HG03442 (cell line): ENCODE results near the gene CABYR.
A peak's percentile ranks its signal among the peaks of the same experiment; 100 is the strongest.

Experiments used
- ATAC-seq: cut with Tn5 transposase; IDR thresholded peaks from one replicate; pipeline ENCODE4 v1.9.1; 2021; ENCODE audit warnings: mild to moderate bottlenecking, moderate library complexity; ENCODE audit not compliant: unreplicated experiment

CABYR gene, protein sequence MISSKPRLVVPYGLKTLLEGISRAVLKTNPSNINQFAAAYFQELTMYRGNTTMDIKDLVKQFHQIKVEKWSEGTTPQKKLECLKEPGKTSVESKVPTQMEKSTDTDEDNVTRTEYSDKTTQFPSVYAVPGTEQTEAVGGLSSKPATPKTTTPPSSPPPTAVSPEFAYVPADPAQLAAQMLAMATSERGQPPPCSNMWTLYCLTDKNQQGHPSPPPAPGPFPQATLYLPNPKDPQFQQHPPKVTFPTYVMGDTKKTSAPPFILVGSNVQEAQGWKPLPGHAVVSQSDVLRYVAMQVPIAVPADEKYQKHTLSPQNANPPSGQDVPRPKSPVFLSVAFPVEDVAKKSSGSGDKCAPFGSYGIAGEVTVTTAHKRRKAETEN

DNA sequence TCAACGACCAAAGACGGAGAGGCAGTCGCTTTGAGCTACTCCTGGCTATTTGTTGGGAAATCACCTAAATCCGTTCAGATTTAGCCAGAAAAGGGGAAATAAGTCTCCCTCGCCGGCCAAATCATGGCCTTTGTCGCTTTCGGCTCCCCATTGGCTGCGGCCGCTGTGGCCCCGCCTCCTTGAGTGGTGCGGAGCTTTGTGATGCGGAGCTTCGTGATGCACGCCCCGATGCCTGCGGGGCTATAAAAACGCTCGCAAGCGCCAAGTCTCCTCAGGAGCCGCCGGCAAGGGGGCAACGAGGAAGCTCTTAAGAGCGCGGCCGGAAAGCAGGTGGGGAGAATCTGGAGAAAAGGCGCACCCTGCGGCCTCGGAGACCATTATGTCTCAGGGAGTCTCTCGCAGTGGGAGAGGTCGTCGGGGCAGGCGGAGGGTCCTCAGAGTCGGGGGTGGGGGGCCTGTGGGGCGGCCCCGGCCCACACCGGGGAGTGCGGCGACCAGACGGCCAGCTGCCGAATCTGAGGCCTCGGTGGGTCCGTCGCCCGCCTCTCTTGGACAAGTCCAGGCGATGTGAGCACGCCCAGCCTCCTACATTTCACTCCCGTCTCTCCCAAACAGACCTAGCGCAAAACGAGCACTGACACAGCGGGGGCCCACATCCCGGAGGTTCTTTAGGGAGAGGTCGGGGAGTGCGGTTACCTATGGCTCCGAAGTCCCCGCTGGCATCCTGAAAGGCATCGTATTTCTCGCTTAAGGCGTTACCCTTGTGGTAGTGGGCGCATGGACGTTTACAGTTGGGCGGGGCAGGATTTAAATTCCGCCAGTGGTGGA, at the start of gene CABYR:
Gene CABYR, plus strand, starts transcription at position 274 of the 828 bp plus-strand sequence. CDS start 4,053 bp downstream, outside the sequence.
- ATAC-seq = peak; percentile 87

- no peak for ATAC-seq
These were observed 49.8 kb upstream of the CABYR start for GRCh38 chr18:24089076-24089475.

GRCh38 chr18:24089515-24090337, 49.1 kb upstream of the CABYR start:
- ATAC-seq = no peak

- no peak for ATAC-seq
These were observed 48.0 kb upstream of the CABYR start for GRCh38 chr18:24090876-24091275.

DNA sequence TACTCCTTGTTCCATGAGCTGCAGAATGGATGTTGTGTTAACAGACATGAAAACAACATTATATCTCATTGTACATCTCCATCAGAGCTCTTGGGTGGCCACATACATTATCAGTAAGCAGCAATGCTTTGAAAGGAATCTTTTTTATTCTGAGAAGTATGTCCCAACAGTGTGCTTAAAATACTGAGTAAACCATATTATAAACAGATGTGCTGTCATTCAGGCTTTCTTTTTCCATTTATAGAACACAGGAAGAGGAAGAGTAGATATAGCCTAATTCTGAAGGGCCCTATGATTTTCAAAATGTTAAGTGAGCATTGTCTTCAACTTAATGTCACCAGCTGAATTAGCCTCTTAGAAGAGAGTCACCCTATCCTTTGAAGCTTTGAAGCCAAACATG, 44.3 kb upstream of the CABYR start:
- ATAC-seq = no peak

GRCh38 chr18:24095976-24096375, 42.9 kb upstream of the CABYR start:
- no peak for ATAC-seq

GRCh38 chr18:24103320-24104021, 35.4 kb upstream of the CABYR start:
- no peak for ATAC-seq

GRCh38 chr18:24104486-24104885, 34.4 kb upstream of the CABYR start:
- no peak for ATAC-seq

GRCh38 chr18:24108641-24109040, 30.2 kb upstream of the CABYR start:
- ATAC-seq = no peak

DNA sequence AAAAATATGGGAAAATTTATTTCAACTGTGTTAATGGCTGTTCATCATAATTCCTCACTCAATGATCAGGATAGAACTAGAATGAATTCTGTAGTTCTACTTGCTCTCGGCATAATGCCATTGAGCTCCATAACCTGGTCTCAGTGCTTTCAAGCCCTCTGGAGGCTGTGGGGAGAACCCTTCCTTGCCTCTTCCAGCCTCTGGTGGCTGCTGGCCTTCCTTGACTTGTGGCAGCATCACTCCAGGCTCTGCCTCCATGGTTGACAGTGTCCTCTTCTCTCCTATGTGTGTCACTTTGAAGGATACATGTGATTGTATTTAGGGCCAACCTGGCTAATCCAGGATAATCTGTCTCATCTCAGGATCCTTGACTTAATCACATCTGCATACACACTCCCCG, 26.9 kb upstream of the CABYR start:
- no peak for ATAC-seq

DNA sequence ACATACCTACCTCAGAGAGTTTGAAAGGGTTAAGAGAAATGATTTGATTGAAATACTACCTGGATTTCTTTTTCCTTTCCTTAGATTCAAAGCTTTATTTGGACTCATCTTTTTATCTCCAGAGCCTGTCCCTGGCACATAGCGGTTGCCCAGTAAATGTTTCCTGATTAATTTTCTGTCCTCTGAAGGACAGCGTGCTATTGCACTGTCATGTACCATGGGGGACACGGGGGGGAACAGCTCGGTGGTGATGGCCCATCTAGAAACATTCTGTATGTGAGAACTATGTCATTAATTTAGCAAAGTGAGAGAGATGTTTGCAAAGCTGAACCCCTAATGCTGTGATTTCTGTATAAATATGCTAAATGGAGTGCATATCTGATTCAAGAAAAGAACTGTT, 26.4 kb upstream of the CABYR start:
- ATAC-seq = no peak

DNA sequence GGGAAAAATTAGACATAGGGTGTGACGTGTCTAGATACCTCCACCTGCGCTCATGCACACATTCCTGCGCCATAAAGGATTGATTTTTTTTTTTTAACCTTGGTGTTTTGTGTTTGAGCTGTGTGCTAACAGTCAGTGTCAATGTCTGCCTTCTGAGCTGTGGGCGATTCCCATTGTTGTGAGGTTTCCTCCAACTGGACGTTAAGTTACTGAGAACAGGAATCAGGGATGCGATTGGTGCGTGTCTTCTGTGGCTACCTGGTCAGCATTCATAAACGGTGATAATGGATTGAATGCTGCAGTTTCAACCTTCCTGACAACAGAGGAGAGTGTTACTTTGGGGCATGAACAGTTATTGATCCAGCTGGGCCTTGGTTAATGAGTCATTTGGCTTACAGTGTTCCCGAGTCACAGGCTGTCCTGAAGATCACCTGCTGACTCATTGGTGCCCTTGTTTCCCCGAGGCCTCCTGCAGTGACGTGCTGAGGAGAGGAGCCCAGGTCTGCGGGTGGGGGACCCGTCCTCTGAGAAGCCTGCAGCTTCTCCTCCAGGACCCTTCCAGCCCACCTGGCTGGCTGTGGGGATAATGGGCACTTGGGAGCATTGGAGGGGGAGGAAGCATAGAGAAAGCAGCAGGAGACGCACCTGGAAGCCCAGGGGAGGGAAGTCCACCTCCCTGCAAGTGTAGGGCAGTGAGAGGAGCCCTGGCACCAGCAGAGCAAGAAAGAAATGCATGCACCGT, 25.8 kb upstream of the CABYR start:
- no peak for ATAC-seq

GRCh38 chr18:24114924-24115549, 23.8 kb upstream of the CABYR start:
- ATAC-seq = no peak

GRCh38 chr18:24115628-24116027, 23.2 kb upstream of the CABYR start:
- ATAC-seq = no peak

- peak; percentile 70 for ATAC-seq
These were observed 19.9 kb upstream of the CABYR start for GRCh38 chr18:24118750-24119577.

DNA sequence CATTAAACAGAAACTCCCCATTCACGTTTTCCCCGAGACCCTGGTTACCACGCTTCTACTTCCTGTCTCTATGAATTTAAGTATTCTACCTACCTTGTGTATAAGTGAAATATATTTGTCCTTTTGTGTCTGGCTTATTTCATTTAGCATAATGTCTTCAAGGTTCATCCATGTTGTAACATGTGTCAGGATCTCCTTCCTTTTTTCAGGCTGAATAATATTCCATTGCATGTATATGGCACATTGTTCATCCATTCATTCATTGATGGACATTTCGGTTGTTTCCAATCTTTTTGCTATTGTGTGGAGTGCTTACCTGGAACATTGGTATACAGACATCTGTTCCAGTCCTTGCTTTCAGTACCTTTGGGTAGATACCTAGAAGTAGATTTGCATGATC, 18.2 kb upstream of the CABYR start:
- no peak for ATAC-seq

- no peak for ATAC-seq
These were observed 17.2 kb upstream of the CABYR start for GRCh38 chr18:24121625-24122024.

DNA sequence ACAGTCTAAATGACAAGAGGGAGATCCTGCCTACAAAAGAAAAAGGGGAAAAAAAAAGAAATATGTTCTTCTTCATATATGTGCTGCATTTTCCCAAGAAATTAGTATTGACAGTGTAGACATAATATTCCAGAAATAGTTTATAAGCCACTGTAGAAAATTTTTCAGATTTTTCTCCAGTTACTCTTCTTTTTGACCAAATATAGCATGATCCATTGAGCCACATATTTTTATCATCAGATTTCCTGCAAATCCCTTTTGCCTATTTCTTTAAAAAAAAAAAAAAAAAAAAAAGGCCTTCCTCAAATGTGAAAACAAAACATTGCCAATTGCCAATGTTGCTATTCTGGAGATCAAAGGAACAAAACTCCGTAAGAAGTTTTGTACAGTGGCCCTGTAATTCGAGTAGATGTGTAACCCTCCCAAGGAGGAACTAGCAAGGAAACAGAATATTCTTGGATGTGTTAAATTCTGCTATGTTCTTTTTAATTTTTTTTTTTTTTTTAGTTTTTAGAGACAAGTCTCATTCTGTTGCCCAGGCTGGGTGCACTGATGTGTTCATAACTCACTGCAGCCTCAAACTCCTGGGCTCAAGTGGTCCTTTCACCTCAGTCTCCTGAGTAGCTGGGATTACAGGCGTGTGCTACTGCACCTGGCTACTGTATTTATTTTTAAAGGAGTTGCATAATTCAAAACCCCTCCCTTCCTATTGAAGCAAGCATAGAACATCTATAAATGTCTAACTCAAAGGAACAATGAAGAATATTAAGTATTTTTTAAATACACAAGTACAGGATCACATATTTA, 12.5 kb upstream of the CABYR start:
- ATAC-seq = no peak
